GM20431 (cell line): ENCODE measurements around the gene SRGAP1.
"Not testable (repeated sequence)": the region's sequence is repeated elsewhere in the genome, so short reads cannot be mapped to it uniquely, and the experiment has no call there.

Source experiments
- in situ Hi-C: fragments of 300-500 bp; cut with MseI, MboI; formaldehyde crosslinking; loops from one replicate; pipeline ENCODE4 v1.15.0; 2020; ENCODE audit warnings: low sequenced_read_pairs; ENCODE audit not compliant: unreplicated experiment

SRGAP1 gene

GRCh38 chr12:64127811-64128210, 283.3 kb downstream of the SRGAP1 start:
- in situ Hi-C loops, result no loop called here

GRCh38 chr12:64128366-64128765, 283.9 kb downstream of the SRGAP1 start:
- in situ Hi-C loops, result no loop called here

- in situ Hi-C loops, result not testable (repeated sequence)
Observed at GRCh38 chr12:64130476-64130875, 286.0 kb downstream of the SRGAP1 start.

- in situ Hi-C loops, result not testable (repeated sequence)
Observed at GRCh38 chr12:64131456-64131855, 287.0 kb downstream of the SRGAP1 start.

GRCh38 chr12:64132672-64133071, 288.2 kb downstream of the SRGAP1 start:
- in situ Hi-C loops, result not testable (repeated sequence)

GRCh38 chr12:64137117-64137516, 292.6 kb downstream of the SRGAP1 start:
- in situ Hi-C loops, result no loop called here

GRCh38 chr12:64139021-64139420, 294.5 kb downstream of the SRGAP1 start:
- in situ Hi-C loops, result no loop called here

- in situ Hi-C loops, result no loop called here
Observed at GRCh38 chr12:64142382-64142781, 297.9 kb downstream of the SRGAP1 start.

GRCh38 chr12:64142784-64143183, 298.3 kb downstream of the SRGAP1 start:
- in situ Hi-C loops, result no loop called here

GRCh38 chr12:64145226-64145625, 300.7 kb downstream of the SRGAP1 start:
- in situ Hi-C loops, result no loop called here

- in situ Hi-C loops, result no loop called here
Observed at GRCh38 chr12:64147011-64147631, 302.6 kb downstream of the SRGAP1 start.

- in situ Hi-C loops, result no loop called here
Observed at GRCh38 chr12:64147875-64148274, 303.4 kb downstream of the SRGAP1 start.

GRCh38 chr12:64154677-64155076, 310.2 kb downstream of the SRGAP1 start:
- in situ Hi-C loops, result no loop called here

- in situ Hi-C loops, result no loop called here
Observed at GRCh38 chr12:64157110-64157509, 312.6 kb downstream of the SRGAP1 start.

- in situ Hi-C loops, result no loop called here
Observed at GRCh38 chr12:64160021-64160710, 315.7 kb downstream of the SRGAP1 start.

- in situ Hi-C loops, result no loop called here
Observed at GRCh38 chr12:64160711-64161060, 316.2 kb downstream of the SRGAP1 start.

- in situ Hi-C loops, result not testable (repeated sequence)
Observed at GRCh38 chr12:64166606-64167005, 322.1 kb downstream of the SRGAP1 start.

- in situ Hi-C loops, result not testable (repeated sequence)
Observed at GRCh38 chr12:64167041-64167440, 322.5 kb downstream of the SRGAP1 start.

GRCh38 chr12:64170024-64170423, 325.5 kb downstream of the SRGAP1 start:
- in situ Hi-C loops, result no loop called here

GRCh38 chr12:64170730-64171129, 326.2 kb downstream of the SRGAP1 start:
- in situ Hi-C loops, result no loop called here

GRCh38 chr12:64171715-64172114, 327.2 kb downstream of the SRGAP1 start:
- in situ Hi-C loops, result no loop called here
